Stimulated activated CD4-positive, alpha-beta T cell treated with anti-CD3 and anti-CD28 coated beads, TNF-alpha, amount 100 ng/mL, for 1 hour (primary cell): ENCODE measurements around the gene SERP1.
"Not testable (repeated sequence)": the region's sequence is repeated elsewhere in the genome, so short reads cannot be mapped to it uniquely, and the experiment has no call there.

ENCODE experiments used
- DNase-seq, 3 donors: peaks; one replicate each; pipeline ENCODE4 v3.0.0-alpha.2; 2020; ENCODE audit warnings: low read depth in 3 of 3, low spot score in 1 of 3

Gene SERP1

DNA sequence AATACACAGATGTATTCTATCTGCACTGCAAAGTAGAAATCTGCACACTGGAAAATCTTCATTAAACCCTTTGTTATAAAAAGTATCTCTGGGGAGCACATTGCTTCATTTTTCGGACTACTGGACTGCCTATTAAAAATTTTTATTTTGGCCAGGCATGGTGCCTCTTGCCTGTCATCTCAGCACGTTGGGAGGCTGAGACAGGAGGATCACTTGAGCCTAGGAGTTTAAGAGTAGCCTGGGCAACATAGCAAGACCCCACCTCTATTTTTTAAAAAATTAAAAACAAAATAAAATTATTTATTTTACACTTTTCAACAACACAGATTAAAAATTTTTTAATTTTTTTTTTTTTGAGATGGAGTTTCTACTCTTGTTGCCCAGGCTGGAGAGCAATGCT, 6.0 kb downstream of the SERP1 start:
- DNase-seq: no peak

DNA sequence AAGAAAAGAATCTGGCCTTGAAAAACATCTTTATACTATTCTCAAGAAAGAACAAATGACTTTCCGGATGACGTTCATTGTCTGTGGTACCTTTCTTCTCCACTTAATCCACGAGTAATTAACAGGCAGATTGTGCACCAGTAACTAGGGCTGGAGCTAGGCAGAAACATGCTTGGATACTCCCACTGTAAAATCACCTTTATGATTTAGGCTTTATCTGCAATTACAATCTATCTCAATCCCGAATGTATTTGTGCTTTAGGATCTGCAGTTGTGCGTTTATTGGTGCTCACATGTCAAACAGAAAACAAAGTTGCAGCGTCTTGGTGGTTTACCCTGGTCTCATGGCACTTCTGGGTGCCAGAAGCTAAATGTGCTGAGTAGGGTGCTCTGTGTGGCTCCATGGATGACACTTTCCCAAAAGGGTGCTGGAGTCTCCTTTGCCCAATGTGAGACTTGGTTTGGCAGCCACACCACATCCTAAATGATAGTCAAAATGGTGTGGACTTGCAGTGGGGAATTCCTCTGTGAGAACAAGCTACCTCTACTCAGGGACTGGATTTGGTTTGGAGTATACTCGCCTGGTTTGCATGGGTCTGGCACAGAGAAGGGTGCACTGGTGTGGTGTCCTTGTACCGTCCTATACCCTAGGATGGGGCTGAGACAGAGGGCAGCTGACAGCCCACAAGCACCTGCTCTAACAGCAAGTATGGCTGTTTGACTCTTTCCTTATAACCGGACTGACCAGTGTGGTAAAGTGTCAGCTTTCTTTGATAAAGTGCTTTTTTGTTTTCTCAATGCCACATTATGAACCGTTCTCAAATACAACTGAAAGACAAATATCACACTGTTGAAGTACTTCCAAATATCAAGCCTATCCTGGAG, 7.7 kb downstream of the SERP1 start:
- no peak for DNase-seq

DNA sequence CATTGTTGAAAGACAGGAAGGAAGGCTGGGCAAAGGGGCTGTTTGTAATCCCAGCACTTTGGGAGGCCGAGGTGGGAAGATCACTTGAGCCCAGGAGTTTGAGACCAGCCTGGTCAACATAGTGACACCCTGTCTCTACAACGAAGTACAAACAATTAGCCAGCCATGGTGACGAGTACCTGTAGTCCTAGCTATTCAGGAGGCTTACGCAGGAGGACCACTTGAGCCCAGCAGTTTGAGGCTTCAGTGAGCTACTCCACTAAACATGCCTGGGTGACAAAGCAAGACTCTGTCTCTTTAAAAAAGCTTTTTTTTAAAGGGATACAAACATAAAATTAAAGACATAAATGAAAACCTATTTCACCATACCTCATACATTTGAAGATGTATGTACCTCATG, 11.1 kb downstream of the SERP1 start:
- DNase-seq: no peak

DNA sequence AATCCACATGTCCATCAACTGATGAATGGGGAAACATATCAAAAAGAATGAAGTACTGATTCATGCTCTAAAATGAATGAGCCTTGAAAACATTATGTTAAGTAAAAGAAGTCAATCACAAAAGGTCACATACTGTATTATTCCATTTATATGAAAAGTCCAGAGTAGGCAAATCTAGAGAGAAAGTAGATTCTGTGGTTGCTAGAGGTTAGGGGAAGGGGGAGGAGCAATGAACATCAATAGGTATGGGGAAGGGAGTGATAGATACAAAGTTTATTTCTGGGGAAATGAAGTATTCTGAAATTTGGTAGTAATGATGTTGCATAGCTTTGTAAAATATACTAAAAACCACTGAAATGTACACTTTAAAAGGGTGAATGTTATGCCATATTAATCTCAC, 14.5 kb downstream of the SERP1 start:
- no peak for DNase-seq

GRCh38 chr3:150528354-150528797, 17.9 kb downstream of the SERP1 start:
- no peak for DNase-seq

- no peak for DNase-seq
Observed at GRCh38 chr3:150527464-150528255, 18.6 kb downstream of the SERP1 start.

DNA sequence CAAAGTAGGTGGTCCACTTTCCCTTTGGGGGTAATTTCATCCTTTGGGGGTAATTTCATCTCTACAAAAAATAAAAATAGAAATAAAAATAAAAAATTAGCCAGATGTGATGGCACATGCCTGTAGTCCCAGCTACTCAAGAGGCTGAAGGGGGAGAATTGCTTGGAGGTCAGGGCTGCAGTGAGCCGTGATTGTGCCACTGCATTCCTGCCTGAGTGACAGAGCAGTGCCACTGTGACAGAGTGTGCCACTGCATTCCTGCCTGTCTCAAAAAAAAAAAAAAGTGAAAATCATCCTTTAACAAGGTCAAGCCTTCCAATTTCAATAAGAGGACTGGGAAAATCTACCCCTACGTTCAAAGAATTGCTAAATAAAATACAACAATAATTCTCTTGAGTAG, 22.8 kb downstream of the SERP1 start:
- DNase-seq: no peak

DNA sequence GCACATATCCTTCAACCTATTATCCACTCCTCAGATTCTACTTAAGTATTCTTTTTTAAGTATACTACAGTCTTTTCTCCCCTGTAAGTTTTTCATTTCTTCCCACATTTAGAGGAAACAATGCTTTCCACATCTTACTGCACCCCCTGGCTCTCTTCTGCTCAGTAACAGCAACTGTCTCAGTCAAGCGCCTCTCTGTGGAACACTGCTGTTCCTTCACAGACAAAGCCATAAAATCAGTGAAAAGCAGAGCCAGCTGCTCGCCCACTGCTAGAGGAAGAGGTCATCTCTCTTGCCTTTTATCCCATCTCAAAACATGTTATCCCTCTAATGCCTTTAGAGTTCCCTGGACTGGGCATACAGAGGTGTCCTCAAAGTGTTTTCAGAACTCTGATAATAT, 24.8 kb downstream of the SERP1 start:
- DNase-seq: no peak

DNA sequence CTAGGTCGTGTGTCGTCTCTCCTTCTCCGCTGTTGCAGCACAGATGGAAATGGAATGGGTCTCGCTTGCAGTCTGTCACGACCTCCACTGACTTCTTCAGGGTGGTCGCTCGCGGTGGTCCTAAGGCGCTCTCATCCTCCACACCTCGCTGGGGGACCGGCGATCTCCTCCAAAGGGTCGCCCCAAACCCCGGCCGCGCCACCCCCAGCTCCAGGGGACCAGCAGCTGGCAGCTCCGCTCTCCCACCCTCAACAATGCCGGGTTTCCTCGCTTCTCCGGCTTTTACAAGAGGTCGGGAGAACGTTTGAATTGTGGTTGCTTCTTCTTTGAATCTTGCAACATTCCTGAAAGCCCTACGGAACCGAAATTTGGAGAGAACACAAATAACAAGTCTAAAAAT, 25.9 kb downstream of the SERP1 start:
- DNase-seq: no peak

DNA sequence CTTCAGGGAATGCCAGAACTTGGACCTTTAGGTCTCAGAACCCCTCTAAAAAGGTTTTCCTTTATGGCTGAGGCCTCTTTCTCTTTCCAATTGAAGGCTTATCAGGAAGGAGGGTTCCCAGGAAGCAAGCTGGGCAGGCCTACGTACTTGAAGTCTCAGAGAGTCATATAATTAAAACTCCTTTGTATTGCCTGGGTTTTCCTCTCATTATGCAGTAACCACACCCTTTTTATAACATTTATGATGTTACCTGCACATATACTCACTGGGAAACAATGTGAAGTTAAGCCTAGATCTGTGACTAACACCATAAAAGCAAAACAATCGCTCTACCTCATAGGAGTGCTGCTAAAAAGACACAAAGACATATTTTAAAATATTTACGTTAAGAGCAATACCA, 27.3 kb downstream of the SERP1 start:
- DNase-seq: no peak

DNA sequence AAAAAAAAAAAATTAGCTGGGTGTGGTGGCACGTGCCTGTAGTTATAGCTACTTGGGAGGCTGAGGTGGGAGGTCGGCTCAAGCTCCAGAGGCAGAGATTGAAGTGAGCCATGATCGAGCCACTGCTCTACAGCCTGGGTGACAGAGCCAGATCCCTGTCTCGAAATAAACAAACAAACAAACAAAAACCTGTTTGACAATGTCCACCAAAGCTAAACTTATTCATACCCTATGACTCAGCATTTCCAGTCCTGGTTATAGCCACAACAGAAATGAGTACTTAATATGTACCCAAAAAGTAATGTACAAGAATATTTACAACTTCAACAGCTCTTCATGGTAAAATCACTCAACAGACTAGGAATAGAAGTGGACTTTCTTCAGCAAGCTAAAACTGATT, 31.1 kb downstream of the SERP1 start:
- DNase-seq: no peak

- no peak for DNase-seq
Observed at GRCh38 chr3:150511122-150511821, 35.0 kb downstream of the SERP1 start.

- DNase-seq: no peak
Observed at GRCh38 chr3:150509780-150510179, 36.5 kb downstream of the SERP1 start.

- DNase-seq: no peak
Observed at GRCh38 chr3:150508401-150508800, 37.9 kb downstream of the SERP1 start.

GRCh38 chr3:150504483-150504882, 41.8 kb downstream of the SERP1 start:
- no peak for DNase-seq

GRCh38 chr3:150503402-150504099, 42.7 kb downstream of the SERP1 start:
- DNase-seq: no peak

- DNase-seq: not testable (repeated sequence)
Observed at GRCh38 chr3:150500960-150501359, 45.3 kb downstream of the SERP1 start.

- DNase-seq: no peak
Observed at GRCh38 chr3:150497956-150498355, 48.3 kb downstream of the SERP1 start.

GRCh38 chr3:150495563-150496168, 50.6 kb downstream of the SERP1 start:
- no peak for DNase-seq

DNA sequence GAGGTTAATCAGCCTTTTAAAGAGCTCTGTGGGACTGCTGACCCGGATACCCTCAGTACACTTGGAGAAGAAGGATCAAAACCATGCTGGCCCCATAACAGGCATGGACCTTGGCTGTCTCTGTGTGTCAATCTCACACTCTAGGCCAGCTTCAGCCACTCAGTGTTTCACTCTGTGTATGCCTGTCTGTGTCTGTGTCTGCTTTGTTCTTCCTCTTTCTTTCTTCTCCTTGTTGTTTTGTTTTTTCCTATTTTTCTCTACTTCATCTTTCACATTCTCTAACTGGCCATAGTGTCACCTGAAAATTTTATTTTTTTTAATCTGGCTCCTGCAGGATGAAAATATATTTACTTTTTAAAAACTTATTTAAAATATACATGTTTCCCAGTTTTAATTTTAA, 51.1 kb downstream of the SERP1 start:
- no peak for DNase-seq
